Keratinocyte (primary cell): ENCODE data around the gene PHF3. TPM values are rescaled to one million over a fixed set of nuclear protein-coding genes. Genes with fewer than 3 reads are reported as not detected.
"Not testable (repeated sequence)": the region's sequence is repeated elsewhere in the genome, so short reads cannot be mapped to it uniquely, and the experiment has no call there.

Experiments used
- DNase-seq: peaks from one replicate; pipeline ENCODE4 v3.0.0-alpha.2; 2011; ENCODE audit warnings: low read depth, missing footprints, low spot score
- FAIRE-seq: peaks from 2 replicates; lab custom pipeline; 2011; peaks lifted over from hg19 to GRCh38; lab: Jason Lieb, UNC
- H2AFZ ChIP-seq: 2 replicates; pipeline ENCODE4 v1.6.0; 2012; ENCODE audit warnings: low read length, control low read depth, inconsistent platforms; ENCODE audit not compliant: control insufficient read depth
- H3K27ac ChIP-seq: 2 replicates; pipeline ENCODE4 v1.5.1; 2011; ENCODE audit warnings: low read length; ENCODE audit not compliant: control insufficient read depth, insufficient read depth
- H3K27me3 ChIP-seq: 3 replicates; pipeline ENCODE4 v1.6.0; 2011; ENCODE audit warnings: low read length; ENCODE audit not compliant: control insufficient read depth, insufficient read depth; ENCODE audit errors: extremely low read depth
- H3K36me3 ChIP-seq, 2 experiments: 2 replicates in 1 of 2; 3 replicates in 1 of 2; pipeline ENCODE4 v1.5.1; 2011; ENCODE audit warnings: low read length in 2 of 2, mild to moderate bottlenecking in 1 of 2; ENCODE audit not compliant: control insufficient read depth in 2 of 2, insufficient read depth in 2 of 2; ENCODE audit errors: extremely low read depth in 1 of 2
- H3K4me1 ChIP-seq: 3 replicates; pipeline ENCODE4 v1.5.1; 2011; ENCODE audit warnings: low read length; ENCODE audit not compliant: control insufficient read depth, insufficient read depth; ENCODE audit errors: extremely low read depth
- H3K4me2 ChIP-seq: 3 replicates; pipeline ENCODE4 v1.6.0; 2011; ENCODE audit warnings: low read depth, low read length; ENCODE audit not compliant: control insufficient read depth, insufficient read depth; ENCODE audit errors: extremely low read depth
- H3K4me3 ChIP-seq, 3 experiments: fragments of 200-600 bp in 1 of 3; sonication (generic) in 1 of 3; 2 replicates in 2 of 3; 3 replicates in 1 of 3; pipeline ENCODE4 v1.5.1; 2011 to 2016; ENCODE audit warnings: low read length in 3 of 3, mild to moderate bottlenecking in 3 of 3, control low read depth in 2 of 3, inconsistent platforms in 1 of 3, low read depth in 1 of 3, mixed read lengths in 1 of 3, mixed run types in 1 of 3, moderate library complexity in 1 of 3; ENCODE audit not compliant: control insufficient read depth in 2 of 3, insufficient read depth in 2 of 3; ENCODE audit errors: extremely low read depth in 1 of 3
- H3K79me2 ChIP-seq: 2 replicates; pipeline ENCODE4 v1.6.0; 2012; ENCODE audit warnings: low read length; ENCODE audit not compliant: control insufficient read depth, insufficient read depth
- H3K9ac ChIP-seq: 3 replicates; pipeline ENCODE4 v1.6.0; 2011; ENCODE audit warnings: low read length; ENCODE audit not compliant: control insufficient read depth, insufficient read depth; ENCODE audit errors: extremely low read depth
- H3K9me1 ChIP-seq: 3 replicates; pipeline ENCODE4 v1.6.0; 2011; ENCODE audit warnings: low read length; ENCODE audit not compliant: control insufficient read depth, insufficient read depth; ENCODE audit errors: extremely low read depth
- H3K9me3 ChIP-seq: 2 replicates; pipeline ENCODE4 v1.5.1; 2012; ENCODE audit warnings: low read depth, low read length; ENCODE audit not compliant: control insufficient read depth
- H4K20me1 ChIP-seq: 3 replicates; pipeline ENCODE4 v1.6.0; 2011; ENCODE audit warnings: low read length; ENCODE audit not compliant: control insufficient read depth, insufficient read depth; ENCODE audit errors: extremely low read depth
- CTCF ChIP-seq, 3 experiments: IDR thresholded peaks in 1 of 3; conservative IDR thresholded peaks in 1 of 3; optimal IDR thresholded peaks in 1 of 3; 2 replicates in 2 of 3; 3 replicates in 1 of 3; pipeline versions ENCODE3 to v1.5.1; 2011; ENCODE audit warnings: low read length in 3 of 3, mild to moderate bottlenecking in 3 of 3, moderate library complexity in 2 of 3, control low read depth in 1 of 3, inconsistent platforms in 1 of 3; ENCODE audit not compliant: insufficient read depth in 2 of 3; ENCODE audit errors: extremely low read depth in 1 of 3
- EZH2 ChIP-seq: IDR thresholded peaks from one replicate; pipeline ENCODE4 v1.6.1; 2012; ENCODE audit warnings: inconsistent platforms, mild to moderate bottlenecking, low read length, moderate library complexity
- dilution Hi-C: fragments of 300-500 bp; cut with MboI; formaldehyde crosslinking; loops from one replicate; pipeline ENCODE4 v1.7.0; 2020; ENCODE audit warnings: low sequenced_read_pairs; ENCODE audit not compliant: extremely low pct_ligation_motif_present
- polyA plus RNA-seq, 5 experiments: library from polyadenylated mRNA; depleted of rRNA in 3 of 5; stranded (reverse) in 3 of 5; stranded (forward) in 1 of 5; unstranded in 1 of 5; fragments of >200 nt; gene quantifications; 1 replicate in 1 of 5; 2 replicates in 3 of 5; 3 replicates in 1 of 5; pipeline versions ENCODE4 v1.2.1 to v1.2.3, GENCODE V29; 2011 to 2012; ENCODE audit warnings: missing spikeins in 2 of 5, low read depth in 1 of 5, low replicate concordance in 1 of 5

PHF3 gene
- polyA plus RNA-seq, 1 donor (not counting 4 experiments of a cell fraction or from before 2014, with no cell fraction given): 13.7 TPM

- Histone ChIP-seq H3K9me3 (no peaks in the 10 kb centered on the region), H3K9ac (no peak overlapping the region), H2AFZ (no peak overlapping the region), H3K4me1 (peaks cover 5% of the 10 kb centered on the region), H3K79me2 (no peaks in the 10 kb centered on the region), H3K27ac (no peak overlapping the region), H3K9me1 (no peaks in the 10 kb centered on the region), H4K20me1 (no peaks in the 10 kb centered on the region), H3K4me2 (no peak overlapping the region), H3K36me3 (no peaks in the 10 kb centered on the region), H3K4me3 (no peak overlapping the region), H3K27me3 (no peaks in the 10 kb centered on the region)
- no peak for DNase-seq
- no peak for TF ChIP-seq EZH2
- TF ChIP-seq CTCF (optimal IDR thresholded peaks at IDR 0.05 in 1 of 3, IDR thresholded peaks at IDR 0.05 in 1 of 3, conservative IDR thresholded peaks at IDR 0.05 in 1 of 3; ENCODE audit: extremely low read depth in 1 of 3, insufficient read depth in 2 of 3, low read length in 3 of 3): no peak
- dilution Hi-C loops: no loop called here
- FAIRE-seq: no peak
These were observed 99.3 kb downstream of the PHF3 start for GRCh38 chr6:63734923-63735322.

GRCh38 chr6:63738190-63738589, 102.6 kb downstream of the PHF3 start:
- H3K36me3 ChIP-seq, H3K9ac ChIP-seq, H3K9me1 ChIP-seq, H3K79me2 ChIP-seq, H3K9me3 ChIP-seq, H3K4me2 ChIP-seq, FAIRE-seq, H3K27ac ChIP-seq, H4K20me1 ChIP-seq, H3K27me3 ChIP-seq, dilution Hi-C loops, DNase-seq, H3K4me3 ChIP-seq, H2AFZ ChIP-seq: not testable (repeated sequence)
- peaks cover 26% of the 10 kb centered on the region for H3K4me1 ChIP-seq

- dilution Hi-C loops: no loop called here
- H4K20me1 ChIP-seq: no peaks in the 10 kb centered on the region
These were observed 103.6 kb downstream of the PHF3 start for GRCh38 chr6:63739094-63739687.

More at GRCh38 chr6:63739094-63739687, 103.6 kb downstream of the PHF3 start:
- Histone ChIP-seq H3K9me1 (no peaks in the 10 kb centered on the region), H3K4me2 (no peak overlapping the region), H3K9me3 (no peaks in the 10 kb centered on the region), H3K79me2 (no peaks in the 10 kb centered on the region), H3K27ac (no peak overlapping the region), H3K27me3 (no peaks in the 10 kb centered on the region), H3K4me1 (peaks cover 26% of the 10 kb centered on the region), H3K36me3 (no peaks in the 10 kb centered on the region), H3K9ac (no peak overlapping the region), H3K4me3 (no peak overlapping the region), H2AFZ (no peak overlapping the region)
- TF ChIP-seq CTCF (optimal IDR thresholded peaks at IDR 0.05 in 1 of 3, IDR thresholded peaks at IDR 0.05 in 1 of 3, conservative IDR thresholded peaks at IDR 0.05 in 1 of 3; ENCODE audit: extremely low read depth in 1 of 3, insufficient read depth in 2 of 3, low read length in 3 of 3) (no peak), EZH2 (no peak)
- DNase-seq (no peak), FAIRE-seq (no peak)
